Ascending aorta (tissue), 2 donors: ENCODE results near the gene PRKCA. TPM values are rescaled to one million over a fixed set of nuclear protein-coding genes. Genes with fewer than 3 reads are reported as not detected.
"Not testable (repeated sequence)": the region's sequence is repeated elsewhere in the genome, so short reads cannot be mapped to it uniquely, and the experiment has no call there.

Source experiments
- DNase-seq, 2 donors: peaks; one replicate each; pipeline ENCODE4 v3.0.0-alpha.2; 2019; ENCODE audit warnings: low spot score in 2 of 2
- H3K27ac ChIP-seq, 2 donors: fragments of 200-600 bp; sonication (generic); one replicate each; pipeline ENCODE4 v1.5.1; 2016 to 2017; ENCODE audit warnings: mild to moderate bottlenecking in 1 of 2
- H3K27me3 ChIP-seq: fragments of 200-600 bp; sonication (generic); one replicate; pipeline ENCODE4 v1.5.1; 2017
- H3K36me3 ChIP-seq, 2 donors: fragments of 200-600 bp; sonication (generic); one replicate each; pipeline ENCODE4 v1.5.1; 2016
- H3K4me1 ChIP-seq, 2 donors: fragments of 200-600 bp; sonication (generic); one replicate each; pipeline ENCODE4 v1.5.1; 2016 to 2017; ENCODE audit warnings: mild to moderate bottlenecking in 1 of 2
- H3K4me3 ChIP-seq, 2 donors: fragments of 200-600 bp; sonication (generic); one replicate each; pipeline ENCODE4 v1.5.1; 2016 to 2017; ENCODE audit warnings: mild to moderate bottlenecking in 1 of 2
- H3K9me3 ChIP-seq, 2 donors: fragments of 200-600 bp; sonication (generic); one replicate each; pipeline ENCODE4 v1.5.1; 2016
- CTCF ChIP-seq, 3 experiments: fragments of 200-600 bp in 2 of 3; fragments of 450-650 bp in 1 of 3; sonication (generic) in 2 of 3; IDR thresholded peaks; one replicate each; pipeline ENCODE4 v1.5.1; 2016 to 2019; ENCODE audit warnings: antibody characterized with exemption in 3 of 3, mild to moderate bottlenecking in 1 of 3, moderate library complexity in 1 of 3
- intact Hi-C: fragments of 100-400 bp; cut with DNase I; formaldehyde crosslinking; loops from one replicate; pipeline ENCODE4 v1.15.1; 2023
- total RNA-seq: library from RNA; depleted of rRNA; stranded (reverse); fragments of >200 nt; gene quantifications from one replicate; pipeline ENCODE4 v1.1.0, GENCODE V29; 2016

The PRKCA gene
- total RNA-seq = 3.2 TPM

- intact Hi-C loops = loop anchor here (5.0 to 10.0 kb wide), 3 partner anchors 110 to 1337 kb away; partner anchors contain the start of genes CEP112 and GNA13
- peak within 1 kb of the TSS; percentile 27 to 73 for H3K27ac ChIP-seq
- no peaks in the 10 kb centered on the region for H3K36me3 ChIP-seq
- peak in 1 of 2 donors; percentile 82 for DNase-seq
- H3K27me3 ChIP-seq = no peaks in the 10 kb centered on the region
- peaks cover 0 to 7% of the 10 kb centered on the region in 2 donors for H3K4me1 ChIP-seq
- peak within 1 kb of the TSS; percentile 81 to 83 for H3K4me3 ChIP-seq
- TF ChIP-seq CTCF (IDR thresholded peaks at IDR 0.05) = no peak
- no peaks in the 10 kb centered on the region for H3K9me3 ChIP-seq
These were observed at the start of gene PRKCA for GRCh38 chr17:66301864-66302741. TSS of gene PRKCA (plus strand) at chr17:66302613.

DNA sequence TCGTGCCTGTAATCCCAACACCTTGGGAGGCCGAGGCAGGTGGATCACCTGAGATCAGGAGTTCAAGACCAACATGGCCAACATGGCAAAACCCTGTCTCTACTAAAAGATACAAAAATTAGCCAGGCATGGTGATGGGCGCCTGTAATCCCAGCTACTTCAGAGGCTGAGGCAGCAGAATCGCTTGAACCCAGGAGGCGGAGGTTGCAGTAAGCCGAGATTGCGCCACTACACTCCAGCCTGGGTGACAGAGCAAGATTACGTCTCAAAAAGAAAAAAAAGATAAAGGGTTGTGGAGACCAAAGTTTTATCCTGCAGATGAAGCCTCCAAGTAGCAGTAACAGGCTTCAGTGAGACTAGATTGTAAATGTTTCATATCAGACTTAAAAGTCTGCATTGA, 49.0 kb upstream of the PRKCA start:
- H3K36me3 ChIP-seq, H3K27ac ChIP-seq, H3K4me3 ChIP-seq, H3K9me3 ChIP-seq, DNase-seq, H3K4me1 ChIP-seq, H3K27me3 ChIP-seq, intact Hi-C loops: not testable (repeated sequence)

DNA sequence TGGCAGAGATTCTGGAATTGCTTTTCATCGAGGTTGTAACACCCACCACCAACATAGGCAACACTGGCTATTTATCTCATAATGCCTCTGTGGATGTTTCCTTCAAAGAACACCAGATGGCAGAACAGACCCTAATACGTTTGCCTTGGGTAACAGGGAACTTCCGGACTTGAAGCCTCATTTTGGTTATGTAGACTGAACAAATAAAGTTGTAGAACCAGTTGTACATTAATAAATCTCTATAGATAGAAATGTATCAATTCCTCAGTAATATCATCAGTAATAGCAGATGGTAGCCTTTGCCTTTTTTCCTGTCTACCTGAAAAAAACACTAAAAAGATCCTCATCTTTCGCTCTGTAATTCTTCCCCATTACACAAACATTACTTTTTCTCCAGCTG, 47.3 kb upstream of the PRKCA start:
- Histone ChIP-seq H3K27me3 (no peaks in the 10 kb centered on the region), H3K36me3 (no peaks in the 10 kb centered on the region), H3K4me3 (no peak overlapping the region), H3K27ac (no peak overlapping the region), H3K9me3 (no peaks in the 10 kb centered on the region), H3K4me1 (no peaks in the 10 kb centered on the region)
- intact Hi-C loops = loop anchor here (1.0 to 5.0 kb wide), 2 partner anchors 312 to 419 kb away; no protein-coding TSS in a partner anchor
- TF ChIP-seq CTCF (IDR thresholded peaks at IDR 0.05) = peak; percentile 51 to 77 (median 69)
- DNase-seq = no peak

GRCh38 chr17:66255527-66255971, 46.9 kb upstream of the PRKCA start:
- Histone ChIP-seq H3K9me3 (no peaks in the 10 kb centered on the region), H3K36me3 (no peaks in the 10 kb centered on the region), H3K4me1 (no peaks in the 10 kb centered on the region), H3K27ac (no peak overlapping the region), H3K27me3 (no peaks in the 10 kb centered on the region), H3K4me3 (no peak overlapping the region)
- DNase-seq = no peak
- no peak for TF ChIP-seq CTCF (IDR thresholded peaks at IDR 0.05)
- intact Hi-C loops = loop anchor here (1.0 to 5.0 kb wide), 2 partner anchors 312 to 419 kb away; no protein-coding TSS in a partner anchor

DNA sequence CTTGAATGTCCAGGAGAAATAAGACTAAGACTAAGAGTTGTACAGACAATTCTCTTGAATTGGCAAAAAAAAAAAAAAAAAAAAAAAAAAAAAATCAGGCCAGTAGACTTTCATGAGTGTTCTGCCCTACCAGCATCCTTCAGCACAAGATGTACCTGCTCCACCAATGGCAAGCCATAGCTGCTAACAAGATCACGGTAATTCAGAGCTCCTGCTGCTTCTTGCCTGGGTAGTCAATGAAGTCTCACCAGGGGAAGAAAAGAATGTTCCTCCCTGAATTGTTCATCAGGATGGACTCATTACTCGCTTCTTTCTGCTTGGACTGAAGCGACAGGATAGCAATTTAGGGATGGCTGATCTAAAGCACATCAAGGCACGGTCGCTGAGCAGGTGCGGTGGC, 42.1 kb upstream of the PRKCA start:
- Histone ChIP-seq H3K36me3 (no peaks in the 10 kb centered on the region), H3K4me1 (no peaks in the 10 kb centered on the region), H3K9me3 (no peaks in the 10 kb centered on the region), H3K4me3 (no peak overlapping the region), H3K27me3 (no peaks in the 10 kb centered on the region), H3K27ac (no peak overlapping the region)
- no peak for DNase-seq
- no peak for TF ChIP-seq CTCF (IDR thresholded peaks at IDR 0.05)
- intact Hi-C loops = no loop called here

DNA sequence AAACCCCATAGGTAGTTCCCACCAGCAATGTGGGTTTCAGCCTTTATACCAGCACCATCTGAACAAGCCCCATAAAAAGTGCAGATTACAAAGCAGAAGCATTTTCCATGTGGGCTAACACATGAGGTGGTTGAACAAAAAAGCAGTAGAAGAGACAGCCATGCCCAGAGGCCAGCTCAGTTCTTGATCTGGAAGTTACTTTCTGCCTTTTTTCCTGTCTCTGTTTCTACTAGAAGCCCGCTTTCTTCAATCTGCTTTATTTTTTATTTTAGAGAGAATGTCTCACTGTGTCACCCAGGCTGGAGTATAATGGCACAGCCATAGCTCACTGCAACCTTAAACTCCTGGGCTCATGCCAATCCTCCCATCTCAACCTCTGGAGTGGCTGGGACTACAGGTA, 41.7 kb upstream of the PRKCA start:
- Histone ChIP-seq H3K27ac (no peak overlapping the region), H3K9me3 (no peaks in the 10 kb centered on the region), H3K36me3 (no peaks in the 10 kb centered on the region), H3K4me3 (no peak overlapping the region), H3K4me1 (no peaks in the 10 kb centered on the region), H3K27me3 (no peaks in the 10 kb centered on the region)
- intact Hi-C loops = no loop called here
- DNase-seq = no peak
- no peak for TF ChIP-seq CTCF (IDR thresholded peaks at IDR 0.05)
